IPS-20b (cell line): Measurements from ENCODE around the gene TPSG1.
"Not testable (repeated sequence)": the region's sequence is repeated elsewhere in the genome, so short reads cannot be mapped to it uniquely, and the experiment has no call there.

Experiments used
- H3K27ac ChIP-seq: one replicate; pipeline ENCODE4 v1.5.1; 2013; ENCODE audit warnings: low read length
- H3K27me3 ChIP-seq: 2 replicates; pipeline ENCODE4 v1.6.1; 2013; ENCODE audit warnings: mild to moderate bottlenecking, low read length, inconsistent platforms; ENCODE audit not compliant: insufficient read depth
- H3K36me3 ChIP-seq: 2 replicates; pipeline ENCODE4 v1.6.1; 2013; ENCODE audit warnings: low read depth, mild to moderate bottlenecking, inconsistent platforms, low read length, moderate library complexity; ENCODE audit not compliant: insufficient read depth
- H3K4me1 ChIP-seq: 2 replicates; pipeline ENCODE4 v1.6.1; 2013; ENCODE audit warnings: mild to moderate bottlenecking, control low read depth, inconsistent platforms, low read length, moderate library complexity; ENCODE audit not compliant: insufficient read depth
- H3K4me3 ChIP-seq: 2 replicates; pipeline ENCODE4 v1.5.1; 2013; ENCODE audit warnings: mild to moderate bottlenecking, low read length, inconsistent platforms
- H3K9ac ChIP-seq: 2 replicates; pipeline ENCODE4 v1.6.1; 2013; ENCODE audit warnings: low read depth, mild to moderate bottlenecking, inconsistent platforms, low read length, moderate library complexity
- H3K9me3 ChIP-seq: 2 replicates; pipeline ENCODE4 v1.6.1; 2013; ENCODE audit warnings: mild to moderate bottlenecking, low read depth, low read length, inconsistent platforms; ENCODE audit not compliant: insufficient read depth

TPSG1 gene

GRCh38 chr16:1239575-1239974 is 14.5 kb upstream of the TPSG1 start:
- not testable (repeated sequence) for H3K9me3 ChIP-seq, H3K27ac ChIP-seq, H3K27me3 ChIP-seq, H3K9ac ChIP-seq, H3K4me3 ChIP-seq, H3K36me3 ChIP-seq, H3K4me1 ChIP-seq

- H3K4me1 ChIP-seq, H3K36me3 ChIP-seq, H3K27ac ChIP-seq, H3K27me3 ChIP-seq, H3K9me3 ChIP-seq, H3K4me3 ChIP-seq, H3K9ac ChIP-seq: not testable (repeated sequence)
Measured at GRCh38 chr16:1238909-1239308, 13.8 kb upstream of the TPSG1 start.

DNA sequence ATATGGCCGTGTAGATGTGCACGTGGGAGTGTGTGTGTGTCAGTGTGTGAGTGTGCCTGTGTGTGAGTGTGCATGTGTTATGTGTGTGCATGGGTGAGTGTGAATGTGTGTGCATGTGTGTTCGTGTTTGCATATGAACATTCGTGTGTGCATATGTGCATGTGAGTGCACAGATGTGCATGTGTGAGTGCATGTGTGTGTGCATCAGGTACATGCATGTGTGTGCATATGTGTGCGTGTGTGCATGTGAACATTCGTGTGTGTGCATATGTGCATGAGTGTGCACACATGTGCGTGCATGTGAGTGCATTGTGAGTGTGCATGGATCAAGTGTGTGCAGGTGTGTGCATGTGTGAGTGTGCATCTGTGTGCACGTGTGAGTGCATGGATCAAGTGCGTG is 12.9 kb upstream of the TPSG1 start:
- Histone ChIP-seq H3K9me3 (no peaks in the 10 kb centered on the region), H3K27me3 (peaks cover 3% of the 10 kb centered on the region; the same call in 1 of the 2 replicates), H3K9ac (no peak overlapping the region)

DNA sequence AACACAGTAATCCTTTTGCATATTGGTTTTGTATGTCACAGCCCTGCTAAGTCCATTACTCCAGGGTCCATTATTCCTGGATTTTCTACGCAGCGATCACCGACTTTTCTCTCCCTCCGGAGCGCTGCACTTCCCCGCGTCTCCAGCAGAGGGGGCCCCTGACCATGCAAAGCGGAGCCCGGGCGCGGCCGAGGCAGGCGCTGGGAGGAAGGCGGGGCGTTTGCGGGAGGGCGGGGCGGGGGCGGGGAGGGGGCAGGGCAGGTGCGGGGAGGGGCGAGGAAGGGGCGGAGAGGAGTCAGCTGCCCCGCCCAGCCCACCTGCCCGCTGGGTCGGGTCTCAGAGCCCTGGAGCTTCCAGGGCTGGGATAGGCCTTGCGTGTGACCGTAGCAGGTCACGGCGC is 11.6 kb upstream of the TPSG1 start:
- H3K27ac ChIP-seq, H3K9me3 ChIP-seq, H3K4me3 ChIP-seq, H3K9ac ChIP-seq, H3K4me1 ChIP-seq, H3K36me3 ChIP-seq, H3K27me3 ChIP-seq: not testable (repeated sequence)

More for the DNA sequence above, 12.9 kb upstream of the TPSG1 start:
- H3K36me3 ChIP-seq = no peaks in the 10 kb centered on the region
- no peaks in the 10 kb centered on the region for H3K4me1 ChIP-seq
- H3K27ac ChIP-seq = no peak overlapping the region
- no peak overlapping the region for H3K4me3 ChIP-seq

DNA sequence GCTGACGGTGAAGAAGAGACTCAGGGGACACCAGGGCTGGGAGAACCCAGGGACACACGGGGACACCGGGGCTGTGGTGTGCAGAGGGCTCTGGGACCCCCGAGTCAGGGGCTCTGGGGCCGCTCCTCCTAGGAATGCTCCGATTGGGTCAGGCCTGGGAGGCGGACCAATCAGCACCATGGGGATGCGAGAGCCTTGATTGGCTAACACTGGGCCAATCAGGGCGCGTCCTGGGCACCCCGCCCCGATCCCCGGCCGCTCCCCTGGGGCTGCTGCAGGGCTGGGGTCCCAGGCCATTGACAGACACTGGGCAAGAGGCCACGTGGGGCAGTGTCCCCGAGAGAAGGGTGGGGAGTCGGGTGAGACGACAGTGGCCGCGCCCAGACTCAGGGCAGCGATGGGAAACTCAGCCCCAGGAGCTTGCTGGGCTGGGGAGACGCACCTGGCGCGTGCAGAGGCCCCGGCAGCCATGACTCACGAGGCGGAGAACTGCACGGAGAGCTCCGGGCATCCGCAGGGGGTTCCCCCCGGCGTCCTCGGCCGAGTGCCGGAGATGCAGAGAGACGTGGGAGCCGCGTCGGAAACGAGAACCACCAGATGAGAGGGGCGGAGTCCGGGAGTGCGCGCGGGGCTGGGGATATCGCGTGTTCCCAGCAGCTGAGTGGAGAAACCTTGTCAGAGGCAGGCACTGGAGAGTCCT is 7.1 kb upstream of the TPSG1 start:
- not testable (repeated sequence) for H3K4me1 ChIP-seq, H3K36me3 ChIP-seq, H3K4me3 ChIP-seq, H3K27ac ChIP-seq, H3K9me3 ChIP-seq, H3K27me3 ChIP-seq, H3K9ac ChIP-seq

GRCh38 chr16:1231301-1231700 is 6.2 kb upstream of the TPSG1 start:
- H3K36me3 ChIP-seq, H3K9ac ChIP-seq, H3K9me3 ChIP-seq, H3K4me3 ChIP-seq, H3K27me3 ChIP-seq, H3K27ac ChIP-seq, H3K4me1 ChIP-seq: not testable (repeated sequence)

GRCh38 chr16:1230471-1231212 is 5.6 kb upstream of the TPSG1 start:
- H3K27ac ChIP-seq, H3K36me3 ChIP-seq, H3K27me3 ChIP-seq, H3K4me1 ChIP-seq, H3K9ac ChIP-seq, H3K9me3 ChIP-seq, H3K4me3 ChIP-seq: not testable (repeated sequence)

GRCh38 chr16:1230084-1230470 is 5.0 kb upstream of the TPSG1 start, which contains the start of gene TPSB2:
Gene TPSB2 (minus strand): TSS chr16:1230184. CDS start chr16:1229951, 233 bp downstream.
- not testable (repeated sequence) for H3K27me3 ChIP-seq, H3K4me1 ChIP-seq, H3K36me3 ChIP-seq, H3K27ac ChIP-seq, H3K9me3 ChIP-seq, H3K9ac ChIP-seq, H3K4me3 ChIP-seq

GRCh38 chr16:1229476-1229875 is 4.4 kb upstream of the TPSG1 start:
- H3K36me3 ChIP-seq, H3K4me3 ChIP-seq, H3K27me3 ChIP-seq, H3K4me1 ChIP-seq, H3K9me3 ChIP-seq, H3K9ac ChIP-seq, H3K27ac ChIP-seq: not testable (repeated sequence)

DNA sequence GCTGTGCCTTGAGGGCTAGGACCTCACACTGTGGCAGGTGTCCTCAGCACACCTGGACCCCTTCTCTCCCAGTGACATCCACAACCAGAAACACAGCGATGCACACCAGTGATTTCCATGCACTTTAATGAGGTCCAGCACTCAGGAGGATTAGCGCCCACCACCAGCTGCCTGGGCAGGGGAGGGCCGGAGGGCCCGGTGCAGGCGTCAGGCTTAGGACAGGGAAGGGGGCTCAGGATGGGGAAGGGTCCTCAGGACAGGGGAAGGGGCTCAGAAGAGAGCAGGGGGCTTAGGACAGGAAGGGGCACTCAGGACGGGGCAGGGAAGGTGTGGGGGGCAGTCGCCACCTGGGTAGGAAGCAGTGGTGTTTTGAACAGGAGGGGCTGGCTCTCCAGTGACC is 3.2 kb upstream of the TPSG1 start:
- not testable (repeated sequence) for H3K9ac ChIP-seq, H3K4me3 ChIP-seq, H3K27ac ChIP-seq, H3K36me3 ChIP-seq, H3K9me3 ChIP-seq, H3K4me1 ChIP-seq, H3K27me3 ChIP-seq

DNA sequence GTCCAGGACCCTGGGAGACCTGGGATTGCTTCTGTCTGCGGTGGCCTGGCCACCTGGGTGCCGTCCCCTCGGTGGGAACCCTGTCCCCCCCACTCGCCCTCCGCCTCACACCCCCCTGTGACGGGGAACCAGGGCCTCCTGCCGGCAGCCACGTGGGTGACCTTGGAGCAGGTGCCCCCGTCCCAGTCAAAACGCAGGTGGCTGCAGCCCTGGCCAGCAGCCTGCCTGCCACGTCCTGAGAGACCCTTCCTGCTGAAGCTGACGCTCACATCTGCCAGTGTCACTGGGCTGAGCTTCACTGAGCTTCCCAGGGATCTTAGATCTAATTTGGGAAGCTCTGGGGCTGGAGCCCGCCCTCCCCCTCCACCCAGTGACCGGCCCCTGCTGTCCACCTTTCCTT is 1.6 kb upstream of the TPSG1 start:
- not testable (repeated sequence) for H3K9ac ChIP-seq, H3K4me3 ChIP-seq, H3K9me3 ChIP-seq, H3K4me1 ChIP-seq, H3K27me3 ChIP-seq, H3K27ac ChIP-seq, H3K36me3 ChIP-seq

DNA sequence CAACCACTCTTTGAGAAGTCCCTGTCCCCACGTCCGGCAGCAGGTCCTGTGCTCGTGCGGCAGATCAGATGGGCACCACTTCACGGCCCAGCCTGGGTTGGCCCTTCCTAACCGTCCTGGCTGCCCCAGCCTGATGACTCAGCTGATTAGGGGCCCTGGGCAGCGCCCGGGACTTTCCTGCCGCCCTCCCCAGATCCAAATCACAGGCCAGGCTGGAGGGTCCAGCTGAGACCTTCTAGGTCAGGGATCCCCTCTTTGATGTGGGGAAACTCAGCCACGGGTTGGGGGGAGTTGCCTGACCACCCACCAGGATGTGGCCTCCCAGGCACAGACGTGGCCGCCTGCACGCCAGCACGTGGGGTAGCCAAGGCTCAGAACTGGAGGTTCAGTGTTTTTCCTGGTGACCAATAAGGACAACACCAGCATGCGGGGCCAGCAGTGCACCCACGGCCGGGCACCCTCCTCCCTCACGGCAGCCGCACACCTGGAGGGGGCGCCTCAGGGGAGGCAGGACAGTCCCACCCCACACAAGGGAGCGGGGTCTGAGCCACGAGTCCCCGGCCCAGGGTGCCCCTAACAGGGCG is 752 bp upstream of the TPSG1 start:
- H3K4me1 ChIP-seq, H3K36me3 ChIP-seq, H3K27me3 ChIP-seq, H3K9ac ChIP-seq, H3K27ac ChIP-seq, H3K4me3 ChIP-seq, H3K9me3 ChIP-seq: not testable (repeated sequence)
